GM18511 (cell line): Measurements from ENCODE around the gene PANK3.

ENCODE experiments used
- ATAC-seq: cut with Tn5 transposase; IDR thresholded peaks from one replicate; pipeline ENCODE4 v1.9.1; 2021; ENCODE audit warnings: mild to moderate bottlenecking, moderate library complexity; ENCODE audit not compliant: unreplicated experiment

The PANK3 gene

GRCh38 chr5:168578538-168579487 lies at the start of gene PANK3:
Gene PANK3 (minus strand): TSS chr5:168579368. CDS start chr5:168579283, 85 bp downstream.
- peak; percentile 65 for ATAC-seq

GRCh38 chr5:168624850-168625364 lies 45.7 kb upstream of the PANK3 start:
- no peak for ATAC-seq

GRCh38 chr5:168620807-168621206 lies 41.6 kb upstream of the PANK3 start:
- ATAC-seq: no peak

GRCh38 chr5:168614661-168615060 lies 35.5 kb upstream of the PANK3 start:
- no peak for ATAC-seq

- no peak for ATAC-seq
These were observed 34.8 kb upstream of the PANK3 start for GRCh38 chr5:168613996-168614395.

GRCh38 chr5:168613396-168613795 lies 34.2 kb upstream of the PANK3 start:
- ATAC-seq: no peak

- no peak for ATAC-seq
These were observed 33.8 kb upstream of the PANK3 start for GRCh38 chr5:168612996-168613395.

- ATAC-seq: no peak
These were observed 33.0 kb upstream of the PANK3 start for GRCh38 chr5:168612123-168612522.

- ATAC-seq: no peak
These were observed 32.0 kb upstream of the PANK3 start for GRCh38 chr5:168611165-168611564.

- no peak for ATAC-seq
These were observed 30.8 kb upstream of the PANK3 start for GRCh38 chr5:168609806-168610482.

- no peak for ATAC-seq
These were observed 29.7 kb upstream of the PANK3 start for GRCh38 chr5:168608821-168609220.

GRCh38 chr5:168608386-168608785 lies 29.2 kb upstream of the PANK3 start:
- no peak for ATAC-seq

GRCh38 chr5:168607946-168608345 lies 28.8 kb upstream of the PANK3 start:
- ATAC-seq: peak; percentile 65

GRCh38 chr5:168606562-168606961 lies 27.4 kb upstream of the PANK3 start:
- ATAC-seq: no peak

- ATAC-seq: no peak
These were observed 25.3 kb upstream of the PANK3 start for GRCh38 chr5:168604436-168604835.

GRCh38 chr5:168603746-168604145 lies 24.6 kb upstream of the PANK3 start:
- ATAC-seq: no peak

- ATAC-seq: no peak
These were observed 23.3 kb upstream of the PANK3 start for GRCh38 chr5:168602517-168602916.

- ATAC-seq: no peak
These were observed 22.8 kb upstream of the PANK3 start for GRCh38 chr5:168601972-168602371.

- no peak for ATAC-seq
These were observed 21.2 kb upstream of the PANK3 start for GRCh38 chr5:168600409-168600808.

GRCh38 chr5:168599826-168600225 lies 20.7 kb upstream of the PANK3 start:
- ATAC-seq: no peak

- ATAC-seq: no peak
These were observed 19.5 kb upstream of the PANK3 start for GRCh38 chr5:168598639-168599038.

- no peak for ATAC-seq
These were observed 17.8 kb upstream of the PANK3 start for GRCh38 chr5:168596927-168597326.
